Cortex of kidney (tissue), 1 donor: Measurements from ENCODE around the gene TFAP2D.

Source experiments
- DNase-seq: peaks from one replicate; lab custom pipeline; 2025; lab: John Stamatoyannopoulos, UW

TFAP2D gene

GRCh38 chr6:50713226-50713625 lies at the start of gene TFAP2D:
TSS of gene TFAP2D (plus strand) at chr6:50713526. CDS start at chr6:50714056, 530 bp downstream.
- no peak for DNase-seq

DNA sequence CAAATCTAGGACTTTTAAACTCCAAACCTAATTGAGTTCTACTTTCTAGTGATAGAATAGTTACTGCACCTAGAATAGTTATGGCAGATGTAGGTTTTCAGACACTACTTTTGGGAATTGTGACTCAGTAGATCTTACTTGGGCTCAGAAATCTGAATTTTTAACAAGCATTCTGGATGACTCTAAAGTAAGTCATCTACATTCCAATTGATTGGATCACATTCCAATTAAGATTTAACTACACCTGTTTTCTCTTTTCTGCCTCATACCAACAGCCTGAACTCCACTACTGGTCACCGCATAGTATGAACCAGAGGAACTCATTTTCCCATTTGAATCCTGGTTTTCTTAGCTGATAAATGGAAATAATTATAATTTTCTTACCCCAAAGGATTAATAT lies 49.5 kb upstream of the TFAP2D start:
- no peak for DNase-seq

- no peak for DNase-seq
These were observed 47.2 kb upstream of the TFAP2D start for GRCh38 chr6:50666089-50666488.

GRCh38 chr6:50681213-50681824 lies 32.0 kb upstream of the TFAP2D start:
- no peak for DNase-seq

DNA sequence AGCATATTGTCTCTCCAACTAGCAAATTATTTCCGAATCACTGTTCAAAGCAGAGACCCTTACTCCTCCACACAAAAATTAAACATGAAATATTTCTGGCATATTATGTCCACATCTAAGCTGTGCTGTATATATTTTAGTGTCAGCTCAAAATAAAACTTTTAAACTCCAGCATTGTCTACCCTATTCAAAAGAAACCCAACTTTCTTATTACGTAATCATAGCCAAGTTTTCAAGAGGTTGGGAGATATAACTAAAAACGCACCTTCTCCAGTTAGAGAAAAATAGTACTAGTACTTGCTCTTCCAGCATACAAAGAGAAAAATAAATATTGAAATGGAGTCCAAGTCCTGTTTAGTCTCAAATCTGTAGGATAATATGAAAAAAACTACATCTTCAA lies 24.1 kb upstream of the TFAP2D start:
- no peak for DNase-seq

GRCh38 chr6:50691814-50692495 lies 21.4 kb upstream of the TFAP2D start:
- no peak for DNase-seq

DNA sequence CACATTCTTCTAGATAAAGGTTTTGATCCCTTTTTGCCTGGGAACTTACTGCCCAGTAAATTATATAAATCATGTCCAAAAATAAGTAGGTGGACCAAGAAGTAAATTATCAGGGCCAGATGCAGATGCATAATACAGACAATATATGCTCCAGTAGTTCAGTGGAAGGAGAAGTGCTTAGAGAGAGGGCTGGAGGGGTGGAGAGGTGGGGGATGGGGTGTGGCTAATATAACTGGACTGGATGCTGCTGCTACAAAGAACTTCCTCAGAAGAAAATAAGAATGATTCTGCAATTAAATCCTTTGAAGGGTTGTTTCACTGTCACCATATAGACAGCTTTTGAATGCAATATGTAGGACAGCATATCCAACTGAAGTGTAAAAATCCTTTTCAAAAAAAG lies 14.8 kb upstream of the TFAP2D start:
- DNase-seq, result no peak

DNA sequence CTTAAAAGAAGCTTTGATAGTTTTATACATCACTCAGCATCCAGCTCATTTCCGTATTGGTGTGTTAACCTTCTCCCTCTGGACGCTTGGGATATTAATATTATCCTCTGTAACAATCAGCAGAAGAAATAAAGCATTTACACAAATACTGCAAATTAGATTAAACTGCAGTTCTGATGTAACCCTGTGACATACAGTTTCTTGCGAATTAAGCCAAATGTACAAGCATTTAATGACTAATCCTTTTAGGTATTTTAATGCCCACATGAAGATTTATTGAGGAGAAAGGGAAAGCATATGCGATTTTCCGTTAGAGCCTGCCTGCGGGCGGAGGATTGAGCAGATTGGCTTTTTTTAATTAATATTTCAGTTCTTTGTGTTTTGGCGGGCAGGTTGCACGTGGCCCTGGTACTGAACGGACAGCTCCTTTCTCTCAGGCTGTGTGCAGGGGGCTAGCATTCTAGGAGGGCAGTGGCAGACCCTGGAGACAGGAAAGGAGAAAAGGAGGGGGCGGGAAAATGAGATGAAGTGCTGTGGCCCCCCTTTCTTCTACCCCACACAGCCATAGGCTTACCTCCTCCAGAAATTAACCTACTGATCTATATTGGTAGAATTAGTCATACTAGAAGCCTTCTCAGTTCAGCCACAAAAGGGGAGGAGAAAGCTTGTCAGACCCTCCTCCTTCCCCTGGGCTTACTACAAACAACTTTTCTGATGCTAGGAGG lies 14.1 kb upstream of the TFAP2D start:
- DNase-seq, result no peak

GRCh38 chr6:50706575-50706974 lies 6.8 kb upstream of the TFAP2D start:
- no peak for DNase-seq

- no peak for DNase-seq
These were observed 6.1 kb upstream of the TFAP2D start for GRCh38 chr6:50707191-50707590.

DNA sequence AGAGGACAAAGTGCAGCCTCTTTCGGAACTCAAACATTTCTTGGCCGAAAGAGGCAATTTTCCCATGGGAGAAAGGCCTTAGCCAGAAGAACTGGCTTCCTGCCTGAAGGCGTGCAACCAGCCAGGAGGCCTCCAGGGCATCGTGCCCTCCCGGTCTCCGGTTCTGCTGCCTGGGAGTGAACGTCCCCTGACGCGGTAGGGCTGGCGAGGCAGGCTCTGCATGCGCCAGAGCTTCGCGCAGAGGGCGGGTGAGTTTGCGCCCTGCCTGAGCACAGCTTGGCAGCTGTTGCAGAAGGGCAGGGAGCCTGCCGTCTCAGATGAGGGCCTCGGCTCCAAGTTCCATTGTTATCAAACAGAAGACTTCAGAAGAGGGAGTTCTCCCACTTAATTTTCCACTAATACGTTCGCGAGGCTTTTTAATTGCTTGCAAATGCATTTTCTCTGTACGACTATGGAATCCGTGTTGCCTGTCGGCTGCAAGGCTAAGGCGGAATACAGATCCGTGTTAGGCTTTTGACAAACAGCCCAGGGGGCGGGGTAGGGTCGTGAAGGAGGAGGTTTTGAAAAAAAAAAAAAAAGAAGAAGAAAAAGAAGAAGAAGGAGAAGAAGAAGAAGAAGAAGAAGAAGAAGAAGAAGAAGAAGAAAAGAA lies 5.5 kb upstream of the TFAP2D start:
- DNase-seq, result no peak

DNA sequence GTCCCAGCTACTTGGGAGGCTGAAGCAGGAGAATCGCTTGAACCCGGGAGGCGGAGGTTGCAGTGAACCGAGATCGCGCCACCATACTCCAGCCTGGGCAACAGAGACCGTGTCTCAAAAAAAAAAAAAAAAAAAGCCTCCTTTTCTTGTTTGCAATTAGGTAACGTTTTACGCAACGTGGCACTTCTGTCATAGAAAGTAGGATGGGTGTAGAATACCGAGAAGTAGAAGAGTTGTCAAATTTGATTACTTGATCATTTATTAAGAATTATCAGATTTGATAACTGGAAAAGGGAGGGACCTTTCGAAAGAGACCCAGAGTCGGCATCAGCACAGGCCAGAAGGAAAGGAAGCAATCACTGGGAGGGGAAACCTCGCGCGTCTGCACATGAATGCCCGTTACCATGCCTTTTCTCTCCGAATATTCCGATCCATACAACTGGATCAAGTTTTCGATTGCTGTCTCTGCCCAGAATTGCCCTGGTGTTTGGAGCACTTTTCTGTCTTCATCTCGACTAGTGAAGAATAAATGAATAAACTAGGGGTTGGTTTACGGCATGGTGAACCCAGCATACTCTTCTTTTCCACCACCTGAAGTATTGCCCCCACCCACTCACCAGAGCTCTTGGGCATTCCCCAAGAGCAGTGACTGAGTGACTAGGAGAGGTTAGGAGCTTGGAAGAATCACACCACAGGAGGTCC lies 4.5 kb upstream of the TFAP2D start:
- no peak for DNase-seq

GRCh38 chr6:50709366-50709734 lies 4.0 kb upstream of the TFAP2D start:
- DNase-seq, result no peak

- no peak for DNase-seq
These were observed 1.6 kb upstream of the TFAP2D start for GRCh38 chr6:50711686-50712085.

DNA sequence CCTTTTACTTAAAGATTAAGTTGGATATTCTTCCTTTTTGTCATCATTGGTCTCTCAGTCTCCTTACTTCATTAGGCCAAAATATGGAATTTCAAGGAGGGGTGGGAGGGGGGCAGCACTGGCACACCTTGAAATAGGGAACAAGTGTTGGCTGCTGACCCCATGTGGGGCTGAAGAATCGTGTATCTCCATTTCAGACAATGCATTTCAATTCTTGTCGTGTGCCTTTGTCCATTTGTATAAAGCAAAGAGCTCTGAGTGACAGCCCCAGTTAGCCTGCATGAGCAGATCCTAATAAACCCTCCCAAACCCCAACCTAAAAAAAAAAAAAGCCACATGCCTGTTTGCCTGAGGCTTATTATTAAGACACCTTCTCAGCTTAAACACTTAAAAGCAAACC lies 1.0 kb upstream of the TFAP2D start:
- DNase-seq, result no peak

DNA sequence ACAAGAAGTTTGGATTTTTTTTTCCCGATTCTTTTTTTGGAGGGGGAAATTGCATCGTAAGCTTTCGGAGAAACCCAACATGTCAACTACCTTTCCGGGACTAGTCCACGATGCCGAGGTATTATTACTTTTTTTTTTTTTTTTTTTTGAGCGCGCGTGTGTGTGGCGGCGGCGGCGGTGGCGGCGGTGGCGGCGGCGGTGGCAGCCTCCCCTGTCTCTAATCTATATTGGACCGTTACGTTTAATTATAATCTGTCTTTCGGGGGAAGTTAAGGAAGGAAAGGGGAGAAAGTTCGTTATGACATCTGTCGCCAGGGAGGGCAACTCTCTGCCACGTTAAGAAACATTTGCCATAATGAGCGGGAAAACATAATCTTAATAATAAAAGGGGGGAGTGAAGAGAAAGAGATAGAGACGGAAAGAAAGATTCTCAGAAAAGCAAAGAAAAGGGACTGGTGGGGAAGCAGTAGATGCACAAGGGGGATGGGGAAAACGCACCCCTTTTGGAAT lies 706 bp downstream of the TFAP2D start:
- DNase-seq, result no peak

- no peak for DNase-seq
These were observed 1.4 kb downstream of the TFAP2D start for GRCh38 chr6:50714487-50715379.

- no peak for DNase-seq
These were observed 3.7 kb downstream of the TFAP2D start for GRCh38 chr6:50716899-50717509.

- DNase-seq, result no peak
These were observed 4.6 kb downstream of the TFAP2D start for GRCh38 chr6:50717734-50718457.

DNA sequence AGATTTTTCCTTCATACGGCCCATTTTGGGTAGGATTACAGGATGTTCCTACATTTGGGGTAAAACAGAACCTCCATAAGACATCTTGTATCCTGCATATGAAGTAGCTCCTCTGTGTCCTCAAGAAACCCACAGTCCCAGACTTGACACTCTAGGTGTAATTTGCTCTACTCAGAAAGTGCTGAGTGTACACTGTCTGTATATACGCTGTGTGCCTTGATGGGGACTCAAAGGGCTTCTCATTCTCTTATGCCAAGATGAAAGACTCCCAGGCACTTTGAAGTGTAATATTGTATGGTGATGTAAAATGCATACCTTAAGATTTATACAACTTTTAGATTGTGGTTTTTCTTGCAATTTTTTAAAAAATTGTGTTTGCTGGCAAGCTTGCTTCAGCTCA lies 5.2 kb downstream of the TFAP2D start:
- no peak for DNase-seq
